Central memory CD8-positive, alpha-beta T cell (primary cell): ENCODE results near the gene SLX4IP.

Experiments
- ATAC-seq: fragments of 150-1000 bp; cut with Tn5 transposase; replicated peaks from 2 replicates; pipeline ENCODE4 v1.10.0; 2022; ENCODE audit warnings: mild to moderate bottlenecking, moderate FRiP score, moderate number of reproducible peaks; ENCODE audit not compliant: poor library complexity, severe bottlenecking; ENCODE audit errors: extremely low read depth
- DNase-seq, 2 donors: peaks; one replicate each; pipeline ENCODE4 v3.0.0; 2021; ENCODE audit warnings: low spot score in 2 of 2
- H3K27ac Mint-ChIP-seq: one replicate; pipeline ENCODE4 v1.8.0; 2022; ENCODE audit warnings: low read depth, mild to moderate bottlenecking, moderate library complexity, mixed read lengths
- H3K27me3 Mint-ChIP-seq: one replicate; pipeline ENCODE4 v1.8.0; 2022; ENCODE audit warnings: mixed read lengths
- H3K36me3 Mint-ChIP-seq: one replicate; pipeline ENCODE4 v1.8.0; 2022; ENCODE audit warnings: mild to moderate bottlenecking, moderate library complexity, mixed read lengths; ENCODE audit not compliant: insufficient read depth
- H3K4me1 Mint-ChIP-seq: one replicate; pipeline ENCODE4 v1.8.0; 2022; ENCODE audit warnings: mixed read lengths
- H3K4me3 Mint-ChIP-seq: one replicate; pipeline ENCODE4 v1.8.0; 2022; ENCODE audit warnings: mild to moderate bottlenecking, moderate library complexity, mixed read lengths
- H3K9me3 Mint-ChIP-seq: one replicate; pipeline ENCODE4 v1.8.0; 2022; ENCODE audit warnings: mixed read lengths

Gene SLX4IP

GRCh38 chr20:10495173-10495572 is 60.1 kb downstream of the SLX4IP start:
- Mint-ChIP-seq H3K36me3 (no peaks in the 10 kb centered on the region), H3K27me3 (no peaks in the 10 kb centered on the region), H3K4me1 (peaks cover 50% of the 10 kb centered on the region), H3K9me3 (no peaks in the 10 kb centered on the region), H3K4me3 (no peak overlapping the region), H3K27ac (no peak overlapping the region)
- ATAC-seq (no peak), DNase-seq (no peak)

DNA sequence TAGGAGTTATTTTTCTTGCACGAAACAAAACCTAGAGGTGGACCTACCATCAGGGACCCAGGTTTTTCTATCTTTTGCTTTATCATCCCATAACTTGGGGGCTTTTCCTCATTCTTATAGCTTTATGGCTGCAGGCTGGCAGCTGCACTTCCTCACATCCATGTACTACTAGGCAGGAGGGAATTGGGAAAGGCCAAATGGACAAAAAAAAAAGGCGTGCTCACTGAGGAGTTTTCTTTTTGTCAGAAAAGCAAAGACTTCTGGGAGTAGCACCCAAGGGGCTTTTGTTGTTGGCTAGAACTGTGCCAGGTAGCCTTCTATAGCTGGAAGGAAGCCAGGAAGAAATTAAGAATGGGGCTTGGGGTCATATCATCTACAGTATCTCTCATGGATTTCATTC is 61.4 kb downstream of the SLX4IP start:
- Mint-ChIP-seq H3K27me3 (no peaks in the 10 kb centered on the region), H3K4me3 (no peak overlapping the region), H3K36me3 (no peaks in the 10 kb centered on the region), H3K4me1 (peaks cover 42% of the 10 kb centered on the region), H3K27ac (no peak overlapping the region), H3K9me3 (no peaks in the 10 kb centered on the region)
- ATAC-seq (no peak), DNase-seq (no peak)

DNA sequence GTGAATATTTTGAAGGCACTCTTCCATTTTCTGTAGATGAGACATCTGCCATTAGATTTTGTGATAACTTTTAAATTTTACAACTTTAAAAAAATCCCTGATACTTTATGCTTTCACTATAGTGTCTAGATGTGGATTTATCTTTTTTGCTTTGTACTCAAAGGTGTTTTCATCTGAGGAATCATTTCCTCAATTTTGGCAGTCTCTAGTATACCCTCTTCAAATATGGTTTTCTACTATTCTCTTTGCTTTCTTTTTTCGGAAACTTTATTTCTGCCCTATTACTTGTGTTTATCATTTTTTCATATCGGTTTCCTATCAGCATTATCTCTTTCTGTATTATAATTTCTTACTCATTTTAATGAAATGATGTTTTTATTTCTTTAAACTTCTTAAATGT is 62.2 kb downstream of the SLX4IP start:
- Mint-ChIP-seq H3K27me3 (no peaks in the 10 kb centered on the region), H3K4me1 (peaks cover 50% of the 10 kb centered on the region), H3K9me3 (no peaks in the 10 kb centered on the region), H3K27ac (no peak overlapping the region), H3K4me3 (no peak overlapping the region), H3K36me3 (no peaks in the 10 kb centered on the region)
- no peak for ATAC-seq
- no peak for DNase-seq

DNA sequence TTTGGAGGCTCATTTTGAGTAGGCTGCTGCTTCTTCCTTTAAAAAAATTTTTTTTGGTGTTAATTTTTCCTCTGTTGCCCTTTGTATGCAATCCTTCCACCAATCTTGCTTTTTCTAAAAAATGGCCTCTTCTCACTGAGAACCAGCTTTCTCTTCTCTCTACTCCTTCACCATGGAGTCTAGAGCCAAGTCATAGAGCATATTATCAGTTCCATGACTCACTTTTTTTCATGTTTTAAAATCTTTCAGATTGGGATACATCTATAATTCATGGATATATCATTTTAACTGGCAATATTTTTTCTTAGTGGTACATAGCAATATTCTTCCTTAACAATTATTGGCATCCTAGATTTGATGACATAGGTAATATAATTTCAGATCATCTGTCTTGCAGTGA is 62.7 kb downstream of the SLX4IP start:
- Mint-ChIP-seq H3K4me3 (no peak overlapping the region), H3K4me1 (peaks cover 55% of the 10 kb centered on the region), H3K36me3 (no peaks in the 10 kb centered on the region), H3K27me3 (no peaks in the 10 kb centered on the region), H3K9me3 (no peaks in the 10 kb centered on the region), H3K27ac (peak overlapping the region; percentile 80)
- ATAC-seq (no peak), DNase-seq (no peak)

DNA sequence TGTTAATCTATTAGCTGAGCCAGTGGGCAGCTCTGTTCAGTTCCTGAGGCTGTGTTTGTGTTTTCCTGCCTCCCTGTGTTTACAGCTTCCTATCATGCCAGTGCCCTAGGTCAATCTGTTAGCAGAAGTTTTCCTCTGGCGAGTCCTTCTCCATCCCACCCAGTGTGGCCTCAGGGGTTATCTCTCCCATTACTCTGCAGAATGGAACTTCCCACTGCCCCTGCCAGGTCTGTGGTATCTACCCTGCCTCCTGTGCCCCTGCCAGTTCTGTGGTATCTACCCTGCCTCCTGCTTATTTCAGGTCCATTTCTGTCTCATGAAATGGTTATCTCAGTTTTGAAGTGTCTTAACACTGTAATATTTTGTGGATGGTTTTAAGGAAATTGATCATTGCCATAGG is 63.1 kb downstream of the SLX4IP start:
- no peaks in the 10 kb centered on the region for H3K27me3 Mint-ChIP-seq
- H3K4me1 Mint-ChIP-seq, result peaks cover 58% of the 10 kb centered on the region
- peak overlapping the region; percentile 80 for H3K27ac Mint-ChIP-seq
- H3K9me3 Mint-ChIP-seq, result no peaks in the 10 kb centered on the region
- DNase-seq (no peak), ATAC-seq (no peak)
- no peak overlapping the region for H3K4me3 Mint-ChIP-seq
- H3K36me3 Mint-ChIP-seq, result no peaks in the 10 kb centered on the region

GRCh38 chr20:10501402-10501801 is 66.3 kb downstream of the SLX4IP start:
- peak; percentile 55 for ATAC-seq
- peak overlapping the region; percentile 71 for H3K4me3 Mint-ChIP-seq
- H3K9me3 Mint-ChIP-seq, result no peaks in the 10 kb centered on the region
- H3K4me1 Mint-ChIP-seq, result peaks cover 38% of the 10 kb centered on the region
- no peak for DNase-seq
- no peaks in the 10 kb centered on the region for H3K27me3 Mint-ChIP-seq
- peak overlapping the region; percentile 63 for H3K27ac Mint-ChIP-seq
- H3K36me3 Mint-ChIP-seq, result no peaks in the 10 kb centered on the region

DNA sequence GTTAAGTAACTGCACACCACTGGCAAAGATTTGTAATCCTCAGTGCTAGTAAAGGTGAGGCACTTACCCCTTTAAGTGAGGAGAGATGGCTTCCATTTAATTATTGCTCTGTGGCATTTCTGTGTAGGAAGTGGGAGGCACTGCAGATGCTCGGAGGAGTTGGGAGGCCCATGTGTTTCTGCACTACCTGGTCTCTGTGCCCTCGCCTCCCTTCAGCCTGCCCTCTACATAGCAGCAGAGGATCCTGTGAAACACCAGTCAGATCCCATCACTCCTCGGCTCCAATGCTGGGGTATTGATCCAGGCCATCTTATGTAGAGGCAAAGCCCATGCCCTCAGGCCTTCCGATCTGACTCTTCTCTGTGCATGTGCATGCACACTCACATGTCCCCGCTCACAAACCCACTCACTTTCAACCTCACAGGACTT is 67.0 kb downstream of the SLX4IP start:
- Mint-ChIP-seq H3K9me3 (no peaks in the 10 kb centered on the region), H3K27ac (peak overlapping the region; percentile 63), H3K4me3 (peak overlapping the region; percentile 71), H3K27me3 (no peaks in the 10 kb centered on the region), H3K36me3 (no peaks in the 10 kb centered on the region), H3K4me1 (peaks cover 38% of the 10 kb centered on the region)
- ATAC-seq, result peak; percentile 80
- no peak for DNase-seq

GRCh38 chr20:10504608-10504993 is 69.5 kb downstream of the SLX4IP start:
- DNase-seq (no peak), ATAC-seq (no peak)
- peaks cover 30% of the 10 kb centered on the region for H3K4me1 Mint-ChIP-seq
- H3K27me3 Mint-ChIP-seq, result no peaks in the 10 kb centered on the region
- H3K27ac Mint-ChIP-seq, result no peak overlapping the region
- no peaks in the 10 kb centered on the region for H3K36me3 Mint-ChIP-seq
- no peaks in the 10 kb centered on the region for H3K9me3 Mint-ChIP-seq
- no peak overlapping the region for H3K4me3 Mint-ChIP-seq

DNA sequence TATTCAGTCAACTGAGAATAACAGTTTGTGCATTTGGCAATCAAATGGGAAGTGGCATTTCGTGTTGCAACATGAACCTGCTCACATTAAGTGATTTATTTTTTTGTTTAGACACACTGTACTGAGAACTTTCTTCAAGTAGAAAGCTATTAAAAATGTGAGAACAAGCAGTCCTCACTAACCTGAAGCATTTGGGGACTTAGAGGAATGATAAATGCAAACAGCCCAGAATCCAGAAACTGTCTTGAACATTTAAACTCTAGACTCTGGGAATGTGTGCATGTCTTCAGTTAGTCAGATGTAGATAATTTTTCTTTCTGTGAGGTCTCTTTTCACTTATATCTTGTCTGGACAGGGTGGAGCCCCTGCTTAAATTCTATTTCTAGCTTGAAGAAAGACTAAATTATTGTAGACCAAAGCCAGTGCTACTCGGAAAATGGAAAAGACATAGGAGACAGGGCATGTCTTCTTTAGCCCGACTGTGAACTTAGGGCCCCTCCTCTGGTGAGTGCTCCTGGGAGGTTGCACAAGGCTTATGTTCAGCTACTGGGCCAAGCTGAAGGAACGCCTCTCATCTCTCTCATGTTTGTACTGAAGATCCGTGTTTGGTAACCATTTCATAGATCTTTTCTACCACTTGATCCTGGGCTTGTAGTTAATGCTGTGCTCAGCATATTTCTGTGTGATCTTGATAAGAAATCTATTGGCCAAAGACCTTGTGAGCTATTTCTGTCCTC is 70.1 kb downstream of the SLX4IP start:
- no peak overlapping the region for H3K4me3 Mint-ChIP-seq
- no peaks in the 10 kb centered on the region for H3K36me3 Mint-ChIP-seq
- H3K27me3 Mint-ChIP-seq, result no peaks in the 10 kb centered on the region
- no peak overlapping the region for H3K27ac Mint-ChIP-seq
- peaks cover 26% of the 10 kb centered on the region for H3K4me1 Mint-ChIP-seq
- no peak for ATAC-seq
- H3K9me3 Mint-ChIP-seq, result no peaks in the 10 kb centered on the region
- no peak for DNase-seq

- DNase-seq (no peak), ATAC-seq (no peak)
- H3K4me1 Mint-ChIP-seq, result peaks cover 26% of the 10 kb centered on the region
- H3K27me3 Mint-ChIP-seq, result no peaks in the 10 kb centered on the region
- H3K27ac Mint-ChIP-seq, result no peak overlapping the region
- H3K4me3 Mint-ChIP-seq, result no peak overlapping the region
- H3K36me3 Mint-ChIP-seq, result no peaks in the 10 kb centered on the region
- H3K9me3 Mint-ChIP-seq, result no peaks in the 10 kb centered on the region
These were observed 70.7 kb downstream of the SLX4IP start for GRCh38 chr20:10505827-10506226.

GRCh38 chr20:10507052-10507451 is 71.9 kb downstream of the SLX4IP start:
- H3K27ac Mint-ChIP-seq, result peak overlapping the region; percentile 67
- no peak overlapping the region for H3K4me3 Mint-ChIP-seq
- peaks cover 3% of the 10 kb centered on the region for H3K36me3 Mint-ChIP-seq

GRCh38 chr20:10508060-10508459 is 73.0 kb downstream of the SLX4IP start:
- DNase-seq, result no peak
- Mint-ChIP-seq H3K27me3 (no peaks in the 10 kb centered on the region), H3K36me3 (peaks cover 3% of the 10 kb centered on the region), H3K9me3 (no peaks in the 10 kb centered on the region), H3K4me3 (no peak overlapping the region), H3K4me1 (peaks cover 19% of the 10 kb centered on the region), H3K27ac (no peak overlapping the region)
- no peak for ATAC-seq

More at GRCh38 chr20:10507052-10507451, 71.9 kb downstream of the SLX4IP start:
- no peaks in the 10 kb centered on the region for H3K27me3 Mint-ChIP-seq
- no peaks in the 10 kb centered on the region for H3K9me3 Mint-ChIP-seq
- H3K4me1 Mint-ChIP-seq, result peaks cover 27% of the 10 kb centered on the region
- DNase-seq (no peak), ATAC-seq (no peak)

GRCh38 chr20:10508468-10509251 is 73.6 kb downstream of the SLX4IP start:
- Mint-ChIP-seq H3K27ac (no peak overlapping the region), H3K4me3 (no peak overlapping the region), H3K9me3 (no peaks in the 10 kb centered on the region), H3K36me3 (peaks cover 3% of the 10 kb centered on the region), H3K4me1 (peaks cover 18% of the 10 kb centered on the region), H3K27me3 (no peaks in the 10 kb centered on the region)
- DNase-seq, result no peak
- no peak for ATAC-seq
